ENCODE results near the gene AREL1.

The AREL1 gene

GRCh38 chr14:74697976-74698375 lies 14.9 kb downstream of the AREL1 start:
- no peak for FAIRE-seq

GRCh38 chr14:74697543-74697942 lies 15.3 kb downstream of the AREL1 start:
- no peak for FAIRE-seq

GRCh38 chr14:74697011-74697410 lies 15.9 kb downstream of the AREL1 start:
- FAIRE-seq: no peak

GRCh38 chr14:74695406-74695805 lies 17.5 kb downstream of the AREL1 start:
- FAIRE-seq: no peak

- no peak for FAIRE-seq
Measured at GRCh38 chr14:74693191-74693590, 19.7 kb downstream of the AREL1 start.

- no peak for FAIRE-seq
Measured at GRCh38 chr14:74691456-74691855, 21.4 kb downstream of the AREL1 start.

- FAIRE-seq: no peak
Measured at GRCh38 chr14:74685921-74686678, 26.8 kb downstream of the AREL1 start.

- FAIRE-seq: no peak
Measured at GRCh38 chr14:74685056-74685455, 27.8 kb downstream of the AREL1 start.

- FAIRE-seq: no peak
Measured at GRCh38 chr14:74684434-74684833, 28.4 kb downstream of the AREL1 start.

GRCh38 chr14:74683406-74683805 lies 29.5 kb downstream of the AREL1 start:
- FAIRE-seq: no peak

- FAIRE-seq: no peak
Measured at GRCh38 chr14:74682169-74682952, 30.5 kb downstream of the AREL1 start.

GRCh38 chr14:74675219-74675618 lies 37.7 kb downstream of the AREL1 start:
- FAIRE-seq: no peak

GRCh38 chr14:74673768-74674167 lies 39.1 kb downstream of the AREL1 start:
- FAIRE-seq: no peak

GRCh38 chr14:74671789-74672188 lies 41.1 kb downstream of the AREL1 start:
- FAIRE-seq: no peak

- FAIRE-seq: no peak
Measured at GRCh38 chr14:74670726-74671411, 42.0 kb downstream of the AREL1 start.

- FAIRE-seq: no peak
Measured at GRCh38 chr14:74669846-74670245, 43.0 kb downstream of the AREL1 start.

- FAIRE-seq: no peak
Measured at GRCh38 chr14:74669256-74669655, 43.6 kb downstream of the AREL1 start.

- FAIRE-seq: no peak
Measured at GRCh38 chr14:74667758-74668157, 45.1 kb downstream of the AREL1 start.

- FAIRE-seq: no peak
Measured at GRCh38 chr14:74664717-74665116, 48.2 kb downstream of the AREL1 start.

GRCh38 chr14:74663884-74664283 lies 49.0 kb downstream of the AREL1 start:
- FAIRE-seq: no peak

- no peak for FAIRE-seq
Measured at GRCh38 chr14:74661726-74662450, 51.0 kb downstream of the AREL1 start.

GRCh38 chr14:74660863-74661262 lies 52.0 kb downstream of the AREL1 start:
- no peak for FAIRE-seq

- FAIRE-seq: no peak
Measured at GRCh38 chr14:74660167-74660566, 52.7 kb downstream of the AREL1 start.
